K562 (cell line): ENCODE data around the gene PLEKHO2. TPM values are rescaled to one million over a fixed set of nuclear protein-coding genes. Genes with fewer than 3 reads are reported as not detected.
A peak's percentile ranks its signal among the peaks of the same experiment; 100 is the strongest.

Source experiments
- ARID4B ChIP-seq: sonication (generic); formaldehyde crosslinking; IDR thresholded peaks from 2 replicates; pipeline ENCODE4 v1.8.0; 2022; ENCODE audit warnings: mild to moderate bottlenecking, missing genetic modification reagents
- BHLHE40 ChIP-seq: IDR thresholded peaks from 2 replicates; pipeline ENCODE4 v1.6.1; 2011; ENCODE audit warnings: low read length, improper control_type of control experiment
- CTBP1 ChIP-seq: fragments of 450-650 bp; IDR thresholded peaks from 2 replicates; pipeline ENCODE4 v1.6.1; 2016; ENCODE audit warnings: borderline replicate concordance
- DNMT1 ChIP-seq: fragments of 450-650 bp; IDR thresholded peaks from 2 replicates; pipeline ENCODE4 v1.6.1; 2016; ENCODE audit warnings: antibody characterized with exemption, mild to moderate bottlenecking
- EHMT2 ChIP-seq: fragments of 450-650 bp; IDR thresholded peaks from 2 replicates; pipeline ENCODE4 v1.6.1; 2018; ENCODE audit warnings: antibody characterized with exemption
- KDM5B ChIP-seq: fragments of 200-600 bp; sonication (generic); IDR thresholded peaks from 2 replicates; pipeline ENCODE4 v1.6.1; 2012; ENCODE audit warnings: low read depth, mild to moderate bottlenecking, moderate library complexity, low read length, control low read depth, inconsistent platforms; ENCODE audit not compliant: insufficient replicate concordance
- KLF13 ChIP-seq: fragments of 450-650 bp; IDR thresholded peaks from 2 replicates; pipeline ENCODE4 v1.6.1; 2016; ENCODE audit warnings: missing genetic modification characterization, low read depth, mild to moderate bottlenecking, missing compliant biosample characterization, moderate library complexity, borderline replicate concordance
- MYC ChIP-seq, 2 experiments: fragments of 250-450 bp in 1 of 2; sonication (Bioruptor Pico) in 1 of 2; IDR thresholded peaks; 2 replicates each; pipeline versions ENCODE4 v1.5.1 to v1.6.1; 2012 to 2021; ENCODE audit warnings: low read depth in 2 of 2, borderline replicate concordance in 1 of 2, improper control_type of control experiment in 1 of 2, low read length in 1 of 2, mild to moderate bottlenecking in 1 of 2, moderate library complexity in 1 of 2
- NEUROD1 ChIP-seq: fragments of 150-350 bp; IDR thresholded peaks from 2 replicates; pipeline ENCODE4 v1.6.1; 2014; ENCODE audit warnings: borderline replicate concordance, low read length, low read depth; ENCODE audit not compliant: partially characterized antibody
- NFRKB ChIP-seq: fragments of 450-650 bp; IDR thresholded peaks from 2 replicates; pipeline ENCODE4 v1.6.1; 2016; ENCODE audit warnings: low read depth
- NFYB ChIP-seq: IDR thresholded peaks from 2 replicates; pipeline ENCODE4 v1.6.1; 2011; ENCODE audit warnings: mild to moderate bottlenecking, moderate library complexity; ENCODE audit not compliant: insufficient read length; ENCODE audit errors: extremely low read depth
- PML ChIP-seq: IDR thresholded peaks from 2 replicates; pipeline ENCODE4 v1.6.1; 2012; ENCODE audit warnings: low read length, inconsistent platforms
- POLR2B ChIP-seq: fragments of 450-650 bp; IDR thresholded peaks from 2 replicates; pipeline ENCODE4 v1.6.1; 2018; ENCODE audit warnings: low read depth; ENCODE audit not compliant: partially characterized antibody
- POLR2H ChIP-seq: IDR thresholded peaks from 2 replicates; pipeline ENCODE4 v1.6.1; 2016; ENCODE audit warnings: missing genetic modification characterization, low read depth, mild to moderate bottlenecking, control low read depth, missing compliant biosample characterization, moderate library complexity
- RB1 ChIP-seq: fragments of 450-650 bp; IDR thresholded peaks from 2 replicates; pipeline ENCODE4 v1.6.1; 2017; ENCODE audit warnings: low read depth, mild to moderate bottlenecking
- RCOR1 ChIP-seq, 2 experiments: IDR thresholded peaks; 2 replicates each; pipeline ENCODE4 v1.6.1; 2012; ENCODE audit warnings: low read depth in 2 of 2, low read length in 2 of 2, borderline replicate concordance in 1 of 2, improper control_type of control experiment in 1 of 2
- SAP30 ChIP-seq: fragments of 200-600 bp; sonication (generic); IDR thresholded peaks from 2 replicates; pipeline ENCODE4 v1.6.1; 2012; ENCODE audit warnings: borderline replicate concordance, low read depth, mild to moderate bottlenecking, moderate library complexity, low read length, control low read depth, inconsistent platforms; ENCODE audit not compliant: insufficient read depth, poor library complexity, severe bottlenecking
- SRF ChIP-seq, 2 experiments: fragments of 250-450, 450-650 bp in 1 of 2; sonication (Bioruptor Pico) in 1 of 2; sonication (generic) in 1 of 2; formaldehyde crosslinking; IDR thresholded peaks; 2 replicates each; pipeline versions ENCODE4 v1.5.0 to v1.5.1; 2020 to 2022; ENCODE audit warnings: mild to moderate bottlenecking in 1 of 2, missing genetic modification reagents in 1 of 2
- TCF7L2 ChIP-seq: fragments of 150-350 bp; IDR thresholded peaks from 2 replicates; pipeline ENCODE4 v1.6.1; 2016; ENCODE audit warnings: low read depth, mild to moderate bottlenecking, low read length, moderate library complexity
- TOE1 ChIP-seq, 2 experiments: fragments of 450-650 bp in 1 of 2; sonication (generic) in 1 of 2; formaldehyde crosslinking in 1 of 2; IDR thresholded peaks; 2 replicates each; pipeline versions ENCODE4 v1.7.1 to v1.8.0; 2016 to 2022; ENCODE audit warnings: borderline replicate concordance in 2 of 2, mild to moderate bottlenecking in 2 of 2, antibody characterized with exemption in 1 of 2, inconsistent platforms in 1 of 2, low read depth in 1 of 2, missing genetic modification reagents in 1 of 2, moderate library complexity in 1 of 2
- ZFX ChIP-seq: sonication (generic); formaldehyde crosslinking; IDR thresholded peaks from 2 replicates; pipeline ENCODE4 v1.8.0; 2022; ENCODE audit warnings: mild to moderate bottlenecking, missing genetic modification reagents, moderate library complexity
- ZNF311 ChIP-seq: fragments of 250-450 bp; sonication (Bioruptor Pico); IDR thresholded peaks from 2 replicates; pipeline ENCODE4 v1.4.0; 2020; ENCODE audit warnings: mild to moderate bottlenecking, moderate library complexity
- polyA plus RNA-seq, 8 experiments: library from polyadenylated mRNA; depleted of rRNA in 4 of 8; stranded (reverse) in 5 of 8; unstranded in 3 of 8; fragments of >200 nt; fragmentation: Nextera tagmentation in 2 of 8; fragmentation: Illumina TruSeq in 1 of 8; extraction: Ambion mirVana in 2 of 8; extraction: Trizol in 1 of 8; gene quantifications; 2 replicates each; pipeline versions ENCODE4 v1.2.1 to v1.2.3, GENCODE V29; 2011 to 2014; ENCODE audit warnings: inconsistent platforms in 1 of 8, missing spikeins in 1 of 8
- total RNA-seq, 7 experiments: library from RNA; depleted of rRNA in 6 of 7; stranded (reverse); fragments of >200 nt in 6 of 7; fragmentation: Illumina TruSeq in 2 of 7; extraction: Trizol in 2 of 7; gene quantifications; 2 replicates each; pipeline versions ENCODE4 v1.2.1 to v1.2.3, GENCODE V29; 2011 to 2021; ENCODE audit warnings: low replicate concordance in 1 of 7

The PLEKHO2 gene
- total and polyA plus RNA-seq, 9 of the 15 experiments (the other 6 are each of a cell fraction or from before 2014, with no cell fraction given) = 0.24 to 8.8 (median 5.5) TPM

DNA sequence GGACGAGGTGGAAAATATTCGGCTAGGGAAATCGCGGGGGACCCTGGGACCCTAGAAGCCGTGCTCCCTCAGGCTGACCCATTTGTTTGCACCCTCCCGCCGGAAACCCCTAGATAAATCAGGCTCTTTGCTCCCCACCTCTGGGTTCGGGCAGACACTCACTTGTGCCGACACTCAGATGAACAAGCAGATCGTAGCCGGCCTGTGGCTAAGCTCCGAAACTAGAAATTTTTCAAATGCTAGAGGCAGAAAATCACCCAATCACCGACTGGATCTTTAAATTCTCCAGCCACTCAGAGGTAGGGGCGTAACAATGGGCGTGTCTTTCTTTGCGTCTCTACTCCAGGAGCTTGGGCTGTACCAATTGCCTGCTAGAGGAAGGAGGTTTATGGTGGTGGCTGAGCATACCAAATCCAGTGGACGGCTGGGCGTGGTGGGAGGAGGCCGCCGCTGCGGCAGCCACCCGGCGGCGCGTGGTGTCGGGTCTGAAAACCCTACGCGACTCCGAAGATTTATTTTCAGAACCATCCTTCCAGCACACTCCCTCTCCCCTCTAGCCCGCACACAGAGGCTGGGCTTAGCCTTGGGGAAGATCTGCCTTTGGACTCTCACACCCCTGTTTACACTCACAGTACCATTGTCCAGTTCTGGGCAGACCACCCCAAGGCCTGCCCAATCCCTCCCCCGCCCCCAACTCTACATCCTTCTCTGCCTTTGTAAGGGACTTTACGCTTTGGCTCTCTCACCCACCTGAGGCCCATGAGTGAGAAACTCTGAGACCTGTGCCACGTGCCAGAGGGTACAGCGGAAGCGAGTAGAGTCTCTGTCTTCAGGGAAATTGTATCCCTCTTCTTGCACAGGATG, 16.1 kb upstream of the PLEKHO2 start, which contains the start of gene PIF1 (continued):
- TF ChIP-seq KLF13 (tag) (peak; percentile 67; the same call in 1 of the 2 replicates), MYC (IDR thresholded peaks at IDR 0.05; ENCODE audit: low read depth, low read length) (peak; percentile 77), MYC (CRISPR knock-in tag; IDR thresholded peaks at IDR 0.05; ENCODE audit: borderline replicate concordance, low read depth) (no peak), SAP30 (peak; percentile 88), TCF7L2 (peak; percentile 92), CTBP1 (peak; percentile 51; the same call in 1 of the 2 replicates), RCOR1 (IDR thresholded peaks at IDR 0.05; ENCODE audit: borderline replicate concordance in 1 of 2, low read depth in 2 of 2, low read length in 2 of 2) (0 out of 4 replicates have a peak, but pooled peaks have one; percentile 4 to 13), SRF (CRISPR knock-in tag; IDR thresholded peaks at IDR 0.05) (0 out of 4 replicates have a peak, but pooled peaks of 1 of the 2 experiments have one; percentile 18), POLR2H (tag) (peak; percentile 66), EHMT2 (peak; percentile 43; the same call in 1 of the 2 replicates), NEUROD1 (peak; percentile 49), ZNF311 (CRISPR knock-in tag) (no peak), TOE1 (IDR thresholded peaks at IDR 0.05; ENCODE audit: borderline replicate concordance) (peak; percentile 81), TOE1 (CRISPR knock-in tag; IDR thresholded peaks at IDR 0.05; ENCODE audit: borderline replicate concordance, low read depth) (no peak), ARID4B (CRISPR knock-in tag) (0 out of 2 replicates have a peak, but pooled peaks have one; percentile 58), NFRKB (0 out of 2 replicates have a peak, but pooled peaks have one; percentile 15), PML (peak; percentile 53; the same call in 1 of the 2 replicates), RB1 (peak; percentile 21; the same call in 1 of the 2 replicates), ZFX (CRISPR knock-in tag) (peak; percentile 71), NFYB (peak; percentile 98), KDM5B (peak; percentile 52), DNMT1 (no peak), POLR2B (peak; percentile 62), BHLHE40 (peak; percentile 89)
